ENCODE results near the gene LPGAT1. TPM values are rescaled to one million over a fixed set of nuclear protein-coding genes. Genes with fewer than 3 reads are reported as not detected.

The LPGAT1 gene
- polyA plus RNA-seq, 2 of the 4 experiments (the other 2 are of a cell fraction): 32.3 to 48.0 TPM

GRCh38 chr1:211704543-211704942 is 126.0 kb downstream of the LPGAT1 start:
- ATAC-seq: no peak; a peak in 1 of 6 replicates
- 0 out of 3 replicates have a peak, but pooled peaks cover 4% of the 10 kb centered on the region for H3K4me1 ChIP-seq

DNA sequence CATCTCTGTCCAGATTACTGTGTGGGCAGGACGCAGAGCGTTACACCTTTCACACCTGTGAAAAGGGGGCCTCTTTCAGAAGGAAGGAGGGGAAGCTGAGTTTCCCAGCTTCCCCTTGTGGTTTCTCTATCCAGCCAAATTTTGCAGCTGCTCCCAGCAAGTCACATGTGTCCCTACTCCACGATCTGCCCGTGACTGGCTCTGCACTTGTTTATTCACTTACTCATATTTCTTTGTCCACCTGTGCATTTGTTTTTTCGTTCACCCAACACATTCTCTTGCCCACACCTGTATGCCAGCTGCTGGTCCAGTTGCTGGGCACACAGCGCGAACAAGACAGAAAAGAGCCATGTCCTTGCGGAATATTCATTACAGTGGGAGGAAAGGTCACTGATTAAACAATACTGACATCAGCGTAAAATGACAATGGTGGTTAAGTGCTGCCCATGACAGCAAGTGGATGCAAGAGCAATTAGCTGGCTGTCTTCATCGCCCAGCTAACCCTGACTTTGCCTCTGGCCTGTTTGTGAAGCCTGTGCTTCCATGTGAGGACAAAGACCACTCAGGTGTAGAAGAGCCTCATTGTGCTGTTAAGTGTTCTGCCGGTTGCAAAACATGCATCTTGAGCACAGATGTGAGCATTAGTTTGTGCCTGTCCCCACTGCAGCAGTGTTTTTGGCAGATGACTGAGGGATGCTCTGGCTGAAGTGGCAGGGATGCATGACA is 126.6 kb downstream of the LPGAT1 start:
- no peak for ATAC-seq
- Histone ChIP-seq H3K4me1 (peaks cover 5% of the 10 kb centered on the region; the same call in 2 of the 3 replicates), H3K4me3 (no peak overlapping the region), H3K9me3 (no peaks in the 10 kb centered on the region), H3K4me2 (no peak overlapping the region), H3K27ac (no peak overlapping the region)
- FAIRE-seq: no peak
- ChIA-PET POLR2A (no interaction called here), CTCF (interaction anchor here (0.7 to 2.8 kb wide), 3 partner anchors 8 to 141 kb away, joined by 3 to 8 read pairs (median 4); no protein-coding TSS in a partner anchor)
- 78% methylated on average over 11 of the region's 11 CpGs for WGBS (ENCODE audit: missing lambda C conversion rate)
- no peak for DNase-seq (ENCODE audit: low read depth in 1 of 2, low spot score in 1 of 2)
- TF ChIP-seq CHD4 (IDR thresholded peaks at IDR 0.05; ENCODE audit: borderline replicate concordance) (no peak), MAFK (IDR thresholded peaks at IDR 0.05; ENCODE audit: partially characterized antibody) (peak; percentile 14), FOSL2 (IDR thresholded peaks at IDR 0.05) (no peak), FOSL2 (CRISPR knock-in tag; IDR thresholded peaks at IDR 0.05) (no peak), HEYL (CRISPR knock-in tag; IDR thresholded peaks at IDR 0.05) (no peak)

More at GRCh38 chr1:211704543-211704942, 126.0 kb downstream of the LPGAT1 start:
- Histone ChIP-seq H3K9me3 (no peaks in the 10 kb centered on the region), H3K4me3 (no peak overlapping the region), H3K27ac (no peak overlapping the region), H3K4me2 (no peak overlapping the region)
- no peak for DNase-seq (ENCODE audit: low read depth in 1 of 2, low spot score in 1 of 2)
- CTCF ChIA-PET: interaction anchor here (1.1 to 2.8 kb wide), 2 partner anchors 23 to 24 kb away, joined by 3 to 8 read pairs; no protein-coding TSS in a partner anchor
- no peak for FAIRE-seq
- POLR2A ChIA-PET: no interaction called here
- WGBS (ENCODE audit: missing lambda C conversion rate): 89% methylated on average over 3 of the region's 3 CpGs
- TF ChIP-seq EHMT2 (IDR thresholded peaks at IDR 0.05; ENCODE audit: low read depth): no peak
- no peak for TF ChIP-seq CEBPB (IDR thresholded peaks at IDR 0.05)

- H3K4me3 ChIP-seq: no peak overlapping the region
- H3K4me1 ChIP-seq: peaks cover 12% of the 10 kb centered on the region; the same call in 2 of the 3 replicates
- no peaks in the 10 kb centered on the region for H3K9me3 ChIP-seq
- WGBS (ENCODE audit: missing lambda C conversion rate): 93% methylated on average over 6 of the region's 6 CpGs
- ChIA-PET CTCF (interaction anchor here (4.9 kb wide), 1 partner anchor 242 kb away, joined by 61 read pairs; no protein-coding TSS in a partner anchor), POLR2A (no interaction called here)
- no peak for DNase-seq (ENCODE audit: low read depth in 1 of 2, low spot score in 1 of 2)
- no peak overlapping the region for H3K4me2 ChIP-seq
- H3K27ac ChIP-seq: no peak overlapping the region
- TF ChIP-seq, protein P1, sequence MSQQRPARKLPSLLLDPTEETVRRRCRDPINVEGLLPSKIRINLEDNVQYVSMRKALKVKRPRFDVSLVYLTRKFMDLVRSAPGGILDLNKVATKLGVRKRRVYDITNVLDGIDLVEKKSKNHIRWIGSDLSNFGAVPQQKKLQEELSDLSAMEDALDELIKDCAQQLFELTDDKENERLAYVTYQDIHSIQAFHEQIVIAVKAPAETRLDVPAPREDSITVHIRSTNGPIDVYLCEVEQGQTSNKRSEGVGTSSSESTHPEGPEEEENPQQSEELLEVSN (IDR thresholded peaks at IDR 0.05; ENCODE audit: borderline replicate concordance, low read depth): no peak
- TF ChIP-seq MAFK (IDR thresholded peaks at IDR 0.05; ENCODE audit: partially characterized antibody): no peak
- TF ChIP-seq, protein P2, sequence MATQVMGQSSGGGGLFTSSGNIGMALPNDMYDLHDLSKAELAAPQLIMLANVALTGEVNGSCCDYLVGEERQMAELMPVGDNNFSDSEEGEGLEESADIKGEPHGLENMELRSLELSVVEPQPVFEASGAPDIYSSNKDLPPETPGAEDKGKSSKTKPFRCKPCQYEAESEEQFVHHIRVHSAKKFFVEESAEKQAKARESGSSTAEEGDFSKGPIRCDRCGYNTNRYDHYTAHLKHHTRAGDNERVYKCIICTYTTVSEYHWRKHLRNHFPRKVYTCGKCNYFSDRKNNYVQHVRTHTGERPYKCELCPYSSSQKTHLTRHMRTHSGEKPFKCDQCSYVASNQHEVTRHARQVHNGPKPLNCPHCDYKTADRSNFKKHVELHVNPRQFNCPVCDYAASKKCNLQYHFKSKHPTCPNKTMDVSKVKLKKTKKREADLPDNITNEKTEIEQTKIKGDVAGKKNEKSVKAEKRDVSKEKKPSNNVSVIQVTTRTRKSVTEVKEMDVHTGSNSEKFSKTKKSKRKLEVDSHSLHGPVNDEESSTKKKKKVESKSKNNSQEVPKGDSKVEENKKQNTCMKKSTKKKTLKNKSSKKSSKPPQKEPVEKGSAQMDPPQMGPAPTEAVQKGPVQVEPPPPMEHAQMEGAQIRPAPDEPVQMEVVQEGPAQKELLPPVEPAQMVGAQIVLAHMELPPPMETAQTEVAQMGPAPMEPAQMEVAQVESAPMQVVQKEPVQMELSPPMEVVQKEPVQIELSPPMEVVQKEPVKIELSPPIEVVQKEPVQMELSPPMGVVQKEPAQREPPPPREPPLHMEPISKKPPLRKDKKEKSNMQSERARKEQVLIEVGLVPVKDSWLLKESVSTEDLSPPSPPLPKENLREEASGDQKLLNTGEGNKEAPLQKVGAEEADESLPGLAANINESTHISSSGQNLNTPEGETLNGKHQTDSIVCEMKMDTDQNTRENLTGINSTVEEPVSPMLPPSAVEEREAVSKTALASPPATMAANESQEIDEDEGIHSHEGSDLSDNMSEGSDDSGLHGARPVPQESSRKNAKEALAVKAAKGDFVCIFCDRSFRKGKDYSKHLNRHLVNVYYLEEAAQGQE (IDR thresholded peaks at IDR 0.05): no peak
- TF ChIP-seq CBX8 (IDR thresholded peaks at IDR 0.05): no peak
- no peak for TF ChIP-seq CBX2 (IDR thresholded peaks at IDR 0.05; ENCODE audit: borderline replicate concordance, low read depth)
- no peak for TF ChIP-seq GATA3 (IDR thresholded peaks at IDR 0.05; ENCODE audit: borderline replicate concordance)
- TF ChIP-seq BHLHE40 (IDR thresholded peaks at IDR 0.05; ENCODE audit: low read depth, low read length): no peak
- TF ChIP-seq HOXA7 (CRISPR knock-in tag; IDR thresholded peaks at IDR 0.05): no peak
- no peak for TF ChIP-seq FOSL2 (IDR thresholded peaks at IDR 0.05)
- TF ChIP-seq FOSL2 (CRISPR knock-in tag; IDR thresholded peaks at IDR 0.05): no peak
- TF ChIP-seq, protein P3, sequence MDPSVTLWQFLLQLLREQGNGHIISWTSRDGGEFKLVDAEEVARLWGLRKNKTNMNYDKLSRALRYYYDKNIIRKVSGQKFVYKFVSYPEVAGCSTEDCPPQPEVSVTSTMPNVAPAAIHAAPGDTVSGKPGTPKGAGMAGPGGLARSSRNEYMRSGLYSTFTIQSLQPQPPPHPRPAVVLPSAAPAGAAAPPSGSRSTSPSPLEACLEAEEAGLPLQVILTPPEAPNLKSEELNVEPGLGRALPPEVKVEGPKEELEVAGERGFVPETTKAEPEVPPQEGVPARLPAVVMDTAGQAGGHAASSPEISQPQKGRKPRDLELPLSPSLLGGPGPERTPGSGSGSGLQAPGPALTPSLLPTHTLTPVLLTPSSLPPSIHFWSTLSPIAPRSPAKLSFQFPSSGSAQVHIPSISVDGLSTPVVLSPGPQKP (IDR thresholded peaks at IDR 0.05; ENCODE audit: low read depth, low read length): no peak
- TF ChIP-seq JUN (IDR thresholded peaks at IDR 0.05): no peak
- TF ChIP-seq ESRRA (IDR thresholded peaks at IDR 0.05; ENCODE audit: borderline replicate concordance, low read length): no peak
- TF ChIP-seq CHD2 (IDR thresholded peaks at IDR 0.05; ENCODE audit: low read length, partially characterized antibody): no peak
- TF ChIP-seq HDAC2 (IDR thresholded peaks at IDR 0.05): no peak
- no peak for TF ChIP-seq RNF2 (IDR thresholded peaks at IDR 0.05; ENCODE audit: borderline replicate concordance, low read depth)
- no peak for TF ChIP-seq CHD4 (IDR thresholded peaks at IDR 0.05; ENCODE audit: borderline replicate concordance)
- no peak for TF ChIP-seq RARB (CRISPR knock-in tag; IDR thresholded peaks at IDR 0.05)
- no peak for TF ChIP-seq CTCF (IDR thresholded peaks at IDR 0.05)
- ATAC-seq: no peak
- FAIRE-seq: no peak
These were observed 128.8 kb downstream of the LPGAT1 start for GRCh38 chr1:211701733-211702132.
